KMS-11 (cell line): Measurements from ENCODE around the gene TSHZ3.

Experiments used
- H2AFZ ChIP-seq: fragments of 200-600 bp; sonication (generic); 2 replicates; pipeline ENCODE4 v1.6.1; 2016; ENCODE audit warnings: antibody characterized with exemption, mixed run types, low read depth
- H3K27ac ChIP-seq: fragments of 200-600 bp; sonication (generic); 2 replicates; pipeline ENCODE4 v1.6.1; 2016; ENCODE audit warnings: mild to moderate bottlenecking, mixed run types
- H3K27me3 ChIP-seq: fragments of 200-600 bp; sonication (generic); 2 replicates; pipeline ENCODE4 v1.6.1; 2017; ENCODE audit warnings: mild to moderate bottlenecking, low read depth, mixed run types, moderate library complexity; ENCODE audit not compliant: insufficient read depth
- H3K36me3 ChIP-seq: fragments of 200-600 bp; sonication (generic); 2 replicates; pipeline ENCODE4 v1.6.1; 2017; ENCODE audit warnings: mild to moderate bottlenecking, mixed run types; ENCODE audit not compliant: insufficient read depth
- H3K4me1 ChIP-seq: fragments of 200-600 bp; sonication (generic); 2 replicates; pipeline ENCODE4 v1.6.1; 2016; ENCODE audit warnings: mild to moderate bottlenecking, low read depth, mixed run types; ENCODE audit not compliant: poor library complexity, severe bottlenecking
- H3K4me2 ChIP-seq: fragments of 200-600 bp; sonication (generic); 2 replicates; pipeline ENCODE4 v1.7.0; 2016; ENCODE audit warnings: mild to moderate bottlenecking, mixed run types
- H3K4me3 ChIP-seq: fragments of 200-600 bp; sonication (generic); IDR thresholded peaks from 2 replicates; pipeline ENCODE4 v1.6.1; 2017; ENCODE audit warnings: low read depth, low read length, mixed read lengths; ENCODE audit not compliant: insufficient read depth
- H3K79me2 ChIP-seq: fragments of 200-600 bp; sonication (generic); 2 replicates; pipeline ENCODE4 v1.6.1; 2016; ENCODE audit warnings: low read depth, mixed run types; ENCODE audit not compliant: insufficient read depth
- H3K9ac ChIP-seq: fragments of 200-600 bp; sonication (generic); 2 replicates; pipeline ENCODE4 v1.6.1; 2016; ENCODE audit warnings: mild to moderate bottlenecking, mixed run types
- H4K20me1 ChIP-seq: fragments of 200-600 bp; sonication (generic); 2 replicates; pipeline ENCODE4 v1.6.1; 2016; ENCODE audit warnings: mild to moderate bottlenecking, mixed run types; ENCODE audit not compliant: insufficient read depth
- TF ChIP-seq, protein P1 (sequence below): fragments of 200-600 bp; sonication (generic); conservative IDR thresholded peaks from 2 replicates; pipeline ENCODE4 v1.6.1; 2017; ENCODE audit warnings: low read depth, mild to moderate bottlenecking, antibody characterized with exemption, low read length, moderate library complexity, mixed read lengths

The TSHZ3 gene

DNA sequence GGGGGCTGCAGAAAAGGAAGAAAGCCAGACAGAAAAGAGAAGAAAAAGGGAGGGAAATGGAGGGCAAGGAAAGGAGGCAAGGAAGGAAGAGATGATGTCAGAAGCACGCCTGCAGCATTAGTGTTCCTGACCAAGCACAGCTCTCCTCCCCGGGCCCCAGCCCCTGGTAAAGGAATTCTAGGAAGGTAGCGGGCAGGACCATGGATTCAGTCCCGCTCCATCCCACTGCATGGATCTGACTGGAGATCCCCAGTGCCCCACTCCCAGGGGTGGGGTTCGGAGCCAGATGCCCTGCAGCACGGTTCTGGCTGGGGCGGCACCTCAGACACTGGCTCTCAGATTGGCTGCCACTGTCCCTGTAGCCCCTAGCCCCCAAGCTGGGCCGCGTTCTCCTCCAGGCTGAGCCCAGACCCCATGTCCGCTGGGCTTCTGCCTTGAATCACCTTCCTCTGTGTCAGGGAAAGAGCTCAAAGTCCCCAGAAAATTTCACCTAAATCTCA lies 59.8 kb downstream of the TSHZ3 start:
- Histone ChIP-seq H3K27ac (no peak overlapping the region), H3K36me3 (no peaks in the 10 kb centered on the region), H3K79me2 (no peaks in the 10 kb centered on the region), H3K4me1 (no peaks in the 10 kb centered on the region), H2AFZ (no peak overlapping the region), H4K20me1 (no peaks in the 10 kb centered on the region), H3K4me3 (no peak overlapping the region), H3K9ac (no peak overlapping the region), H3K4me2 (no peak overlapping the region), H3K27me3 (no peaks in the 10 kb centered on the region)
- TF ChIP-seq, protein P1, sequence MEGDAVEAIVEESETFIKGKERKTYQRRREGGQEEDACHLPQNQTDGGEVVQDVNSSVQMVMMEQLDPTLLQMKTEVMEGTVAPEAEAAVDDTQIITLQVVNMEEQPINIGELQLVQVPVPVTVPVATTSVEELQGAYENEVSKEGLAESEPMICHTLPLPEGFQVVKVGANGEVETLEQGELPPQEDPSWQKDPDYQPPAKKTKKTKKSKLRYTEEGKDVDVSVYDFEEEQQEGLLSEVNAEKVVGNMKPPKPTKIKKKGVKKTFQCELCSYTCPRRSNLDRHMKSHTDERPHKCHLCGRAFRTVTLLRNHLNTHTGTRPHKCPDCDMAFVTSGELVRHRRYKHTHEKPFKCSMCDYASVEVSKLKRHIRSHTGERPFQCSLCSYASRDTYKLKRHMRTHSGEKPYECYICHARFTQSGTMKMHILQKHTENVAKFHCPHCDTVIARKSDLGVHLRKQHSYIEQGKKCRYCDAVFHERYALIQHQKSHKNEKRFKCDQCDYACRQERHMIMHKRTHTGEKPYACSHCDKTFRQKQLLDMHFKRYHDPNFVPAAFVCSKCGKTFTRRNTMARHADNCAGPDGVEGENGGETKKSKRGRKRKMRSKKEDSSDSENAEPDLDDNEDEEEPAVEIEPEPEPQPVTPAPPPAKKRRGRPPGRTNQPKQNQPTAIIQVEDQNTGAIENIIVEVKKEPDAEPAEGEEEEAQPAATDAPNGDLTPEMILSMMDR, result no peak

DNA sequence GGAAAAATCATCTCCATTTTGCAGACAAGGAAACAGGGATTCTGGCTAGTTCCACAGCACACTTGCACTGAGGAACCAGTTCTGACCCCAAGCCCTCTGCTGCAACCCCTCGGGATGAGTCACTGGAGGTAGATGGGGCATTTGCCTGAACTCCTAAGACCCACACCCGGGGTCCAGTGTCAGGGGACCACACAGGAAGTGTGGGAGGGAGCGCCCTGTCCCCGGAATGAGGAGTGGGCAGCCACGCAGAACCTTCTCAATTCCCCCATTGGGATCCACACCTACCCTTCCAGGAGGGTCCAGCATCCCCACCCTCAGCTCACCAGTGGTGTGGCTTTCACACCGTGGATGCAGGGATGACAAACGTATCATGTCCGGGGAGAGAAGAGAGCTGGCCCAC lies 62.7 kb downstream of the TSHZ3 start:
- H3K4me3 ChIP-seq, result no peak overlapping the region
- H3K9ac ChIP-seq, result no peak overlapping the region
- H2AFZ ChIP-seq, result no peak overlapping the region
- TF ChIP-seq, protein P1, result no peak
- H3K36me3 ChIP-seq, result no peaks in the 10 kb centered on the region
- no peaks in the 10 kb centered on the region for H4K20me1 ChIP-seq
- no peak overlapping the region for H3K27ac ChIP-seq
- H3K27me3 ChIP-seq, result no peaks in the 10 kb centered on the region
- no peak overlapping the region for H3K4me2 ChIP-seq
- no peaks in the 10 kb centered on the region for H3K4me1 ChIP-seq
- H3K79me2 ChIP-seq, result no peaks in the 10 kb centered on the region

DNA sequence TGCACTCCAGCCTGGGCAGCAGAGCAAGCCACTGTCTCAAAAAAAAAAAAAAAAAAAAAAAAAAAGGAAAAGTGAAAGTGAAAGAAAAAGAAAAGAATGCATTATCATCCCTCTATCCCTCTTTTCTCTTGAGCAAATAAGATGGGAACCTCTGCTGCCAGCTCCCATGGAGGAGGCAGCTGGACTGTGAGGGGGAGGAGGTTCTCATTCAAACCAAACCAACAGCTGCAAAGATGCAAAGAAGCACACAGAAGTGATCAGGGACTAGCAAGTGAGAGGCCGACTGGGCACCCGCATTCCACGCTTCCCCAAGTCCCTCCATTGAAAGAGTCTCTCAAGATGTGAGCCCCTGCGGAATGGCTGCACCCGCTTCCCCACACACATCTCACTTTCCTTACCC lies 63.5 kb downstream of the TSHZ3 start:
- Histone ChIP-seq H3K9ac (no peak overlapping the region), H4K20me1 (no peaks in the 10 kb centered on the region), H3K4me3 (no peak overlapping the region), H3K27me3 (no peaks in the 10 kb centered on the region), H3K36me3 (no peaks in the 10 kb centered on the region), H3K4me1 (no peaks in the 10 kb centered on the region), H3K4me2 (no peak overlapping the region), H3K79me2 (no peaks in the 10 kb centered on the region), H3K27ac (no peak overlapping the region), H2AFZ (no peak overlapping the region)
- TF ChIP-seq, protein P1, result no peak

DNA sequence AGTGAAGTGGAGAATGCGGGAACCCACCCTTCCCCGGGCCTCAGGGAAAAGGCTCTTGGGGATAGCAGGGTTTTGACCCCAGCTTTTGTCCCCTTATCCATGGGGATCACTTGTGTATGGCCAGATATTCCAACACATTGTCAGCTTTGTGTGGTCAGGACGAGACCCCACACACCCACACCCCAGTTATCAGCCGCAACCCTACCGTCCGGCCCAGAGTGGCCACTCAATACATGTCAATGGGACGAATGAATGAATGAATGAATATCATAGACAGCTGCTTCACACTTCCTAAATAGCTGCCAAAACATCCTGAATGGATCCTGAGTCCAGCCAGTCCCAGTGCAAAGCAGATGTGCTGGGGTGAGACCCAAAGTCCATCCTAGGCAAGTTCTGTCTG lies 64.6 kb downstream of the TSHZ3 start:
- Histone ChIP-seq H3K4me1 (no peaks in the 10 kb centered on the region), H3K9ac (no peak overlapping the region), H2AFZ (no peak overlapping the region), H3K79me2 (no peaks in the 10 kb centered on the region), H3K4me2 (no peak overlapping the region), H4K20me1 (no peaks in the 10 kb centered on the region), H3K36me3 (no peaks in the 10 kb centered on the region), H3K27me3 (no peaks in the 10 kb centered on the region), H3K4me3 (no peak overlapping the region), H3K27ac (no peak overlapping the region)
- TF ChIP-seq, protein P1, result no peak

DNA sequence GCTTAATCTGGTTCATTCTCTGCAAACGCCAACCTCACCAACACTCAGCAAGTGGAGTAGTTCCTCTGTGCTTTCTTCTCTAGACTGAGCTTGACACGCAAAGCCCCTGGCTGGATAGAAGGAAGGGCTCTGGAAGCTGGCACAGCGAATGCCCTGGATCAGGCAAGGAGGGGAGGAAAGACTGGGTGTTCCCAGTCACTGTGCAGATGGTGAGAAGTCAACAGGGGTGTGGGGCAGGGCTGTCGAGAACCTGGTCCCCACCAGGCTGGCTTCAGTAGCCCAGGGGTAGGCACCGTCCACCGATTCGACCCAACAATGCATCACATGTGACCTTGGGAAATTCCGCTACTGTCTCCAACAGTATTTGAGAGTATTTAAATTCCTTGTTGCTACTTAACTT lies 65.5 kb downstream of the TSHZ3 start:
- no peak overlapping the region for H3K9ac ChIP-seq
- H3K4me1 ChIP-seq, result no peaks in the 10 kb centered on the region
- no peaks in the 10 kb centered on the region for H3K27me3 ChIP-seq
- H3K4me3 ChIP-seq, result no peak overlapping the region
- TF ChIP-seq, protein P1, result no peak
- no peaks in the 10 kb centered on the region for H3K79me2 ChIP-seq
- H3K4me2 ChIP-seq, result no peak overlapping the region
- H4K20me1 ChIP-seq, result no peaks in the 10 kb centered on the region
- H2AFZ ChIP-seq, result no peak overlapping the region
- H3K36me3 ChIP-seq, result no peaks in the 10 kb centered on the region
- H3K27ac ChIP-seq, result no peak overlapping the region
